GM18526 (cell line): Measurements from ENCODE around the gene ITM2C.

Experiments used
- POLR2A ChIP-seq: IDR thresholded peaks from 3 replicates; pipeline ENCODE4 v1.6.1; 2011; ENCODE audit not compliant: insufficient read length; ENCODE audit errors: extremely low read depth

Gene ITM2C, protein sequence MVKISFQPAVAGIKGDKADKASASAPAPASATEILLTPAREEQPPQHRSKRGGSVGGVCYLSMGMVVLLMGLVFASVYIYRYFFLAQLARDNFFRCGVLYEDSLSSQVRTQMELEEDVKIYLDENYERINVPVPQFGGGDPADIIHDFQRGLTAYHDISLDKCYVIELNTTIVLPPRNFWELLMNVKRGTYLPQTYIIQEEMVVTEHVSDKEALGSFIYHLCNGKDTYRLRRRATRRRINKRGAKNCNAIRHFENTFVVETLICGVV

DNA sequence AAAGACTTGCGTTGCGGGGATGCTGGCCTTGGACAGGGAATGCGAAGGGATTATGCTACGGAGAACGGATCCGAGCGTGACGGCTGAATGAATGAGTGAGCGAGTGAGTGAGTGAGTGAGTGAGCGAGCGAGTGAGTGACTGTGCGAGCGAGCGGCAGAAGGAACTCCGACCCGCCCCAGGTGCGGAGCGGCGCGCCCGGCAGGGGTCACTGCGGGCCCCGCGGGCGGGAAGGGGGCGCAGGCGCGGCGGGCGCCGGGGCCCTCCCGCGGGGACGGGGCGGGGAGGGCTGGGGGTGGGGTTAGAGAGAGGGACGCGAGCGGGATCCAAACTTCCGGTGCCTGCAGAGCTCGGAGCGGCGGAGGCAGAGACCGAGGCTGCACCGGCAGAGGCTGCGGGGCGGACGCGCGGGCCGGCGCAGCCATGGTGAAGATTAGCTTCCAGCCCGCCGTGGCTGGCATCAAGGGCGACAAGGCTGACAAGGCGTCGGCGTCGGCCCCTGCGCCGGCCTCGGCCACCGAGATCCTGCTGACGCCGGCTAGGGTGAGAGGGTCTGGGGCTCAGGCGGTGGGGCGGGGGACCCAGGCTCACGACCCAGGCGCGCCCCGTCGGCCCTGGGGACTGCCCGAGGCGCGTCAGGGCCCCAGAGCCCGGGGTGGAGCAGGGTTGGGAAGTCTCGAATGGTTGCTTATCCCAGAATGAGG lies at the start of gene ITM2C:
Gene ITM2C (plus strand): TSS at position 338 of the 702 bp plus-strand sequence. CDS start 84 bp downstream, at position 422.
- peak; percentile 67 for TF ChIP-seq POLR2A

DNA sequence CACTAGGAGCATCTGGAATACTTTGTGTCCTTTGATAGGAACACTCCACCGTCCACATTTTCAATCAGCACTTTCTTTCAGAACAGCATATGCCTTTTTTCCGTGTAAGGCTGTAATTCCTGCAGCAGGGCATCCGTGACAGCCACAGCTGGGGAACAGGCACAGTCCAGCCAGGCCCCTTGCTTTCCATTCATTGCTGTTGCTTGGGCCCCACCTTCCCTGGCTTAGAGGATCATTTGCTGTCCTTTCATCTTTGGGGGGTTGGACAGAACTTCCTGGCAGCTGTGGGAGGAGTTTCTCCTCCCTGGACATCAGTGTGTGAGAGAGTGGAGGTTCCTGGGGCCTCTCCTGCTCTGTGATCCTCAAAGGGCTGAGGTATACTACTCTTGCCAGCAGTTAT lies 49.7 kb upstream of the ITM2C start:
- TF ChIP-seq POLR2A: no peak

DNA sequence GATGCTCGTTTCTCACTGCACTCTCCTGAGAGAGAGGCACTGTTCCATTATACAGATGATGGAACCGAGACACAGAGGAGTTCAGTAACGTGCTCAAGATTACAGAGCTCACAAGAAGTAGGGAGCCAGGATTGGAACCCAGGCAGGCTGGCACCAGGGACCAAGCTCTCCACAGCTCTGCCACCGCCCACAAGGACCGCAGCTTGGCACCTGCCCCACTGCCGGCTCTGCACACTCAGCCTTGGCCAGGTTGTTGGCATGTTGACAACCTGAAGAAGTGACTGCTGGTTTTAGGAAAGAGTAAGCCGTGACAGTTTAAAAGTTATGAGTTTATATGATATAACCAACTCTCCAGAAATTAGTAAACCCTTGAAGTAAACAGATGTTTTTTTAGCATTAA lies 48.0 kb upstream of the ITM2C start:
- no peak for TF ChIP-seq POLR2A

DNA sequence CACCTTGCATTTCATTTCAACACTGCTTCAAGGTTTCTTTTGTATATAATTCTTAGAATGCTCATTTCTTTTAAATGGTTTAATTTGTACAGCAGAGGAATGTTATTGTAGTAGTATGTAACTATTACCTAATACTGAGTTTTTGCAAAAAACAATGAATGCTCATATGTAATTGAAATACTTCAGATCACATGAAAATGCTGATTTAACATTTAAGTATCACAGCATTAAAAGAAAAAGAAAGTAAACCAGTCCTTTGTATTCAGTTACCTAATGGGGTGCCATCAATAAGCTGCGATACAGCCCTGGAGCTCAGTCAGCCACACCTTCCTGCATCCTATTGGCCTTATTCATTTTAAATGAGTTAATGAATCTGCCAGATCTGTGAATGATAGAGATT lies 45.3 kb upstream of the ITM2C start:
- TF ChIP-seq POLR2A: no peak

DNA sequence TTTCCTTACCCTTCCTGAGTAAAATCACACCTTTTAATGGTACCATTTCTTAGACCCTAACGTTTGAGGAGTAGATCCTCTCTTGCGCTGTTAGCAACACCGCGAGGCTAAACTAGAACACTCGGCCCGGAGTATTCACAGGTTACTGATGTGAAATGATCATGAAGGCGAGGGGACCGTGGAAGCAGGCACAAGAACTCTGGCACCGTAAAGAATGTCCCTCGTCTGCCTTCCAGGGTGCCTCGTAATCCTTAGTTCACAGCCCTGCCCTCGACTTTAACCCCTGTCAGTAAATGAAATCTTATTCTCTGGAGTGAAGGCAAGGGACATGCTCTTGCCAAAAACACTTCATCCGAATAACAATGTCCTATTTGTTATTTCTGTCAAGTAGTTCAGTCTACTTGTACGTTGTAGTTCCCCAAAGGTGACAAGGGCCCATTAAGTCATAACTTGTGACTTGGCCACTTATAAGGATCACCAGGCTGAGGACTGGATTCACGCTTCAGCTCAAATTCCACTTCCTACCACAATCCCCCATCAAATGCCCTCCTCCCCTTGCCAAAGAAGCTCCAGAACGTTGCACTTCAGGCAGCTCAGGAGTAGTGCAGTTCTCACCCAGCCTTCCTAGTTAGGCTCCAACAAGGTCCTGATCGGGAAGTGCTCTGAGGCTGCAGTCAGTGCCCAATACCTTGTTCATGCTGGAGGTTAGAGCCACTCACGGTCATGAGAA lies 43.3 kb upstream of the ITM2C start:
- no peak for TF ChIP-seq POLR2A

DNA sequence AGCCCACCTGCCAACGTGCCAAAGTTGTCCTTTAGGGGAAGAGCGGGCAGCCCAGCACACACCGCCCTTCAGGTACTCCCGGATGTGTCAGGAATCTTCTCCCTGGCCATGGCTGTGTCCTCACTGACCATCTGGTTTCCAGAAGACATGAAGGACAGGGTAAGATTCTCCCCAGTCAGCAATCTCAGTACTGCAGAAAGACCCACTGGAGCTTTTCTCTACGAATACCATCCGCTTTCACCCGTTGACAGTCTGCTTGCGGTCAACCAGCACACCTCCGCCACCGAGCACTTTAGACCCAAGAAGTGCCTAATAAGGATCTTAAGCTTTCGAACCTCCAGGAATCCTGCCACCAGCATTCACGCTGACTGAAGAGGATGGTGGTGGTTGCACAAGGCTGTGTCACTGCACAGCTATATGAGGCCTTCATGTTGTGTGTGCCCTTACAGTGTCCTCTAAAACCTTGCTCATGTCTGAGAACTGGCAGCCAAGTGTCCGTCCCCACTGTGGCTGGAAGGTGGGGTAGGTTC lies 42.7 kb upstream of the ITM2C start:
- TF ChIP-seq POLR2A: no peak

DNA sequence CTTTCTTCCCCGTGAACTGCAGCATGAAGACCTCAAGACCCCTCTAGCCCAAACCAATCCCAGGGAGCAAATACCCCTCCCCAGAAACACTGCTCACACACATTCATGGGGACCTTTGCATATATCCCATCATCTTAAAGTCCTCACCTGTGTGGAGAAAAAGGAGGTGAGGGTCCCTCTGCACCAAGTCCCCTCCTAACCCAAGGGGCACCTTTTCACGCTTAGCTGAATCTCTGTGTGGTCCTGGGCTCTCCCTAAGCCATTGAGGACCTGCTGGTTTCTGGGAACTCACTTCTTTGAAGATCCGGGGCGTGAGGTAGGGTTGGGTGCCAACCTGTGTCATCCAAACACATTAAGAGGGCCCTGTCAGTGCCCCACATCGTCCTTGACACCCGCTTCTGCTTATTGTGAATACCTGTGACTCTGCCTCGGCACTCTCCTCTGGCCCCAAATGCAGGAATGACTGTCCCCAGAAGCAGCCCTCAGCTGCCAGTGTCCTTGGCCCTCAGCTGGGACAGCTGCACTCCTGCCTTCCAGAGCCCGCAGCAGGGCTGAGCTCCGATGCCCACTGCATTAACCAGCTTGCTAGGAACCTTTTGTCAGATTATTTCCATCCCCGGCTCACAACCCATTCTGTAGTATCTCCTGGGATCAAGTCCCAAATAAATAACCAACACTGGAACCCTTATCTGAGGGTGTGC lies 41.3 kb upstream of the ITM2C start:
- TF ChIP-seq POLR2A: no peak

DNA sequence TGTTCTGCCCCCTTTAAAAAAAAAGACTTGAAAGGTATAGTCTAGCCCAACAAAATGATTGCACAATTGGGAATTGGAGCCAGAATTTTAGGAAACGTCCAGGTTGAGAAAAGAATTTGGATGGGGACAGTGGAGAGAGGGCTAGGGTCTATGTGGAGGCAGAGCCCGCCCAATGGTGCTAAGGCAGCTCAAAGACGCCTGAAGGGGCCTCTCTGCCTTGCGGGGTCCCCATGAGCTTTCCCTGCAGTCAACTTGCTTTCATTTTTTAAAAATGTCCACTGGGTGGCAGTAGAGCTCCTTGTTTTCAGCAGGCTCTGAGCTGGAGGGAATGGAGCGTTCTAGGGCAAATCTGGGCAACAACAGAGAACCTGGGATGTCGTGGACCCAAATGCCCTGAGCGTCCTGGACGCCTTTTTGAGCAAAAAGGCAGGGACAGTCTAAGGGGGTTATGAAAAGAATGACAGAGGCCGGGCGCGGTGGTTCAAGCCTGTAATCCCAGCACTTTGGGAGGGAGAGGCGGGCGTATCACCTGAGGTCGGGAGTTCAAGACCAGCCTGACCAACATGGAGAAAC lies 40.2 kb upstream of the ITM2C start:
- no peak for TF ChIP-seq POLR2A

DNA sequence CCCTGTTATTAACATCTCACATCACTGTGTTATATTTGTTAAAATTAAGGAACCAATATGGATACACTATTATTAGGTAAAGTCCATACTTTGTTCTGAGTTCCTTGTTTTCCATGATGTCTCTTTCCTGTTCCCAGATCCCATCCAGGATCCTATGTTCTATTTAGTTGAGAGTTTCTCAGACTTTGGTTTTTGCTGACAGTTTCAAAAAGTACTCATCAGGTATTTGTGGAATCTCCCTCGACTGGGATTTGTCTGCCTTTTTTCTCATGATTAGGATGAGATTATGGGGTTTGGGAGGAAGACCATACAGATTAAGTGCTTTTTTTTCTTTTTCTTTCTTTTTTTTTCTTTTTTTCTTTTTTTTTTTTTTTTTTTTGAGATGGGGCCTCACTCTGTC lies 39.4 kb upstream of the ITM2C start:
- no peak for TF ChIP-seq POLR2A

DNA sequence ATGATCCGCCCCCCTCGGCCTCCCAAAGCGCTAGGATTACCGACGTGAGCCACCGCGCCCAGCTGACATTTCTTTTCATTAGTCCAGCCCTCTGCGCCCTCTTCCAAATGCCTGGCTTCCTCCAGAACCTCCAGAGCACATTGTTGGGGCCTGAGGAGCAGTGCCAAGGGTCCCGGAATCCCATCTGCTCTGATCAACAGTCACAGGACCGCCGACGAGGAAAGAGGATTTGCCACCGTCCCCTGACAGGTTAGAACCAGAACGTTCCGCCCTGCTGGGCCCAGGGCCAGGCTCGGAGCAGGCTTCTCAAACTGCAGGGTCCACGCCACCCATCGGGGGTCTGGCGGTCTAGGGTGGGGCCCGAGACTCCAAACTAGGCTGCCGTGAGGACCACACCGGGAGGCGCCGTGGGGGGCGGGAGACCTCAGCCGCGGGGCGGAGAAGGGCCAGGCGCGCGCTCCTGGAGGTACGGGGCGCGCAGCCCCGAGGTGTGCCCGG lies 36.9 kb upstream of the ITM2C start:
- no peak for TF ChIP-seq POLR2A

DNA sequence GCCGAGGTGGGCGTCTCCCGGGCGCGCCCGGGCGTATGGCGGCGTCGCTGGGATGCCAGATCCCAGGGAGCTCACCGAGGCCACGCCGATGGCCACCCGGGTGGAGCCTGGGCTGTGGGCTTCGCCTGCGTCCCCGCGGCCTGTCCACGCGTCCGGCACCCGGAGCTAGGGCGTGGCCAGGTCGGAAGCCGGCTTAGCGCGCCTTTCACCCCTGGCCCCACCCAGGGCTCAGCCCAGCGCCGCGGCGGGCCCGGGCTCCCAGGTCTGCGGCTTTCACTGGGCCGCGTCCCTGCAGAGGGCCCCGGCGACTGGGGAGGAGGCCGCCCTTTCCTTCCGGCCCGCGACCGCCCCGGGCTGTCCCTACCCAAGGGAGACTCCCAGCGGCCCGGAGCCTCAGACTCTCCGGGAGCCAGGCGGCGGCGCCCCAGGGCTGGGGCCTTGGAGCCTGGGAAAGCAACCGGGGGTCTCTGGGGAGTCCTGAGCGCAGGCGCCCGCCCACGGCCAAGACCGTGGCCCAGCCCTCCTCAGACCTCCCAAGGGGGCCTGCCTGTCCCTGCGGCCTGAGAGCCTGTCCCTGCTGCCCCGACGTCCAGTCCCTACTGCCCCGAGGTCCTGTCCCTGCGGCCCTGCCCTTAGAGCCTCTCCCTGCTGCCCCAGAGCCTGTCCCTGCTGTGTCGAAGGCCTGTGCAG lies 36.3 kb upstream of the ITM2C start:
- no peak for TF ChIP-seq POLR2A

DNA sequence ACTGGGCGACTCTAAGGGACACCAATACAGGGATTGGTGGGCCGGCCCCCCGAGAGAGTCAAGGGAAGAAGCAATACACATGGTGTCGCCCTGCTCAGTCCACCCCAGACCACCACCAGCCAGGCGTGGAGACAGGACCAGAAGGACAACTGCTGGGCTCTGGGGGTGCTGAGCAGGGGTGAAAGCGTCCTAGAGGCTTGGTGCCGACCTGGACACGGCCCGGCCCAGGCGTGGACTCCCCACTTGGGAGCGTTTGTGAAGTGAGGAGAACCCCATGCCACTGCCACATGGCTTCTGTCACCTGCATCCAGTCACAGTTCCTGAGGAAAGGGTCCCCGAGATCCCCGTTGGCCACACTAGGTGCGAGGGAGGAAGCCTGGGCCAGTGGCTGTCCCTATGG lies 35.4 kb upstream of the ITM2C start:
- TF ChIP-seq POLR2A: no peak

DNA sequence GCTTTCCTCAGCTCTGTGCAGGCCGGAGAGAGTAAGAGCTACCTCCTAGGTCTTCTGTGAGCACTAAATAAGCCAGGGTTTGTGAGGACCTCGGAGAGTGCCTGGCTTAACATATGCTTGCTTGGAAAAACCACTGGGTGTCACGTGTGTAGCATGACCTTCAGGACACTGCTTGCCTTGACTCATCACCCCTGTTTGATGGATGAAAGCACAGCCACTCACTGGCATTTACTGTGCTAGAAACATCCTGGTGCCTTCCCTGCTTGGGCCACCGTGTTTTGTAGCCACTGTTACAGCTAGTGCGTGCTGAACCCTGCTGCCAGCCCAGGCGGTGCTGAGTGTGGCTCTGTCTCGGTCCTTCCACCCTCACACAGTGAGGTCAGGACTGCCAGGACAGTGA lies 34.8 kb upstream of the ITM2C start:
- no peak for TF ChIP-seq POLR2A

DNA sequence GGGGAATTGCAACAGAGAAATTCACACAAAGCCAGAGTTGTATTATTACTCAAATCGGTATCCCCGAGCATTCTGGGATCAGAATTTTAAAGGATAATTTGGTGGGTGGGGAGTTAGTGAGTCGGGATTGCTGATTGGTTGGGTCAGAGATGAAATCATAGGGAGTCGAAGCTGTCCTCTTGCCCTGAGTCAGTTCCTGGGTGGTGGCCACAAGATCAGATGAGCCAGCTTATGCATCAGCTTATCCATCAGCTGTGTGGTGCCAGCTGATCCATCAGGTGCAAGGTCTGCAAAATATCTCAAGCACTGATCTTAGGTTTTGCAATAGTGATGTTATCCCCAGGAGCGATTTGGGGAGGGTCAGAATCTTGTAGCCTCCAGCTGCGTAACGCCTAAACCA lies 34.3 kb upstream of the ITM2C start:
- TF ChIP-seq POLR2A: no peak
